AG09309 (cell line): ENCODE measurements around the gene PLD1.

ENCODE experiments used
- DNase-seq: peaks from one replicate; pipeline ENCODE4 v3.0.0-alpha.2; 2010; ENCODE audit warnings: low read depth
- H3K4me3 ChIP-seq: 2 replicates; pipeline ENCODE4 v1.5.1; 2011; ENCODE audit warnings: mild to moderate bottlenecking, low read depth, low read length, moderate library complexity; ENCODE audit not compliant: control insufficient read depth
- TF ChIP-seq, protein P1 (sequence below): IDR thresholded peaks from 2 replicates; pipeline ENCODE4 v1.5.1; 2011; ENCODE audit warnings: mild to moderate bottlenecking, low read depth, low read length, inconsistent platforms; ENCODE audit not compliant: insufficient read depth, control insufficient read depth; ENCODE audit errors: missing control alignments

The PLD1 gene

DNA sequence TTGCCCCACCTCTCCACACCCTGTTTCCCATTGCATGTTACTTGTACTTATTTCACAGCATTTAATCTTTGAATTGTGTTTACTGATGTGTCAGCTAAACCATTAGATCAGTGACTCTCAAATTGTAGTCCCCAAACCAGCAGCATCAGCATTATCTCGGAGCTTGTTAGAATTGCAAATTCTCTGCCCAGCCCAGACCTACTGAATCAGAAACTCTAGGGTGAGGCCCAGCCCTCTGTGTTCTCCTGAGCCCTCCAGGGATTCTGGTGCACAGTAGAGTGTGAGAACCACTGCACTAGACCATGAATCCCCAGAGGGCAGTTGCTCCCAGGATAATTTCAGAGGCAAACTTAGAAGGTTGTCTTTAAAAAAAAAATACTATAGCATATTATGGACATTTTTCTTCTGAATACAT is 13.0 kb downstream of the PLD1 start:
- no peak overlapping the region for H3K4me3 ChIP-seq
- TF ChIP-seq, protein P1, sequence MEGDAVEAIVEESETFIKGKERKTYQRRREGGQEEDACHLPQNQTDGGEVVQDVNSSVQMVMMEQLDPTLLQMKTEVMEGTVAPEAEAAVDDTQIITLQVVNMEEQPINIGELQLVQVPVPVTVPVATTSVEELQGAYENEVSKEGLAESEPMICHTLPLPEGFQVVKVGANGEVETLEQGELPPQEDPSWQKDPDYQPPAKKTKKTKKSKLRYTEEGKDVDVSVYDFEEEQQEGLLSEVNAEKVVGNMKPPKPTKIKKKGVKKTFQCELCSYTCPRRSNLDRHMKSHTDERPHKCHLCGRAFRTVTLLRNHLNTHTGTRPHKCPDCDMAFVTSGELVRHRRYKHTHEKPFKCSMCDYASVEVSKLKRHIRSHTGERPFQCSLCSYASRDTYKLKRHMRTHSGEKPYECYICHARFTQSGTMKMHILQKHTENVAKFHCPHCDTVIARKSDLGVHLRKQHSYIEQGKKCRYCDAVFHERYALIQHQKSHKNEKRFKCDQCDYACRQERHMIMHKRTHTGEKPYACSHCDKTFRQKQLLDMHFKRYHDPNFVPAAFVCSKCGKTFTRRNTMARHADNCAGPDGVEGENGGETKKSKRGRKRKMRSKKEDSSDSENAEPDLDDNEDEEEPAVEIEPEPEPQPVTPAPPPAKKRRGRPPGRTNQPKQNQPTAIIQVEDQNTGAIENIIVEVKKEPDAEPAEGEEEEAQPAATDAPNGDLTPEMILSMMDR = no peak
- no peak for DNase-seq

- TF ChIP-seq, protein P1 = no peak
- DNase-seq = no peak
- no peak overlapping the region for H3K4me3 ChIP-seq
These were observed 13.5 kb downstream of the PLD1 start for GRCh38 chr3:171796625-171797264.

DNA sequence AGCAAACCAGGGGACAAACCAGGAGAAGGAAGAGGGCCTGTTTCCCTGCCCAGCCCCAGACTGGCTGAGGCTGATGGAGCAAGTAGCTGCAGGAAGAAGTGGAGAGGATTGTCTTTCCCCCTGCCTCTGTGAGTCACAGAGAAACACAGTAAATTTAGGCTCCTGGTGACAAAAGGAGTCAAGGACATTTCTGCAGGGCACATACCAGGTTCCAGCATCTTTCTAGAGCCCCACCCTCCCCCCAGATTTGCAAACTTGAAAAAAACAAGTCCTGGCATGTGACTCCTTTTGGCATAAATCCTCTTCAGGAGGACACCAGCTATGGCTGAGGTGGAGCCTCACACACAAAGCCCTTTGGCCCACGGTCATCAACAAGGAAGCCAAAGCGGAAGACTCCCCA is 17.8 kb downstream of the PLD1 start:
- DNase-seq = no peak

GRCh38 chr3:171791692-171792076 is 18.6 kb downstream of the PLD1 start:
- no peak for DNase-seq
- TF ChIP-seq, protein P1 = no peak
- H3K4me3 ChIP-seq = no peak overlapping the region

More for the DNA sequence above, 17.8 kb downstream of the PLD1 start:
- TF ChIP-seq, protein P1 = no peak
- H3K4me3 ChIP-seq = no peak overlapping the region

DNA sequence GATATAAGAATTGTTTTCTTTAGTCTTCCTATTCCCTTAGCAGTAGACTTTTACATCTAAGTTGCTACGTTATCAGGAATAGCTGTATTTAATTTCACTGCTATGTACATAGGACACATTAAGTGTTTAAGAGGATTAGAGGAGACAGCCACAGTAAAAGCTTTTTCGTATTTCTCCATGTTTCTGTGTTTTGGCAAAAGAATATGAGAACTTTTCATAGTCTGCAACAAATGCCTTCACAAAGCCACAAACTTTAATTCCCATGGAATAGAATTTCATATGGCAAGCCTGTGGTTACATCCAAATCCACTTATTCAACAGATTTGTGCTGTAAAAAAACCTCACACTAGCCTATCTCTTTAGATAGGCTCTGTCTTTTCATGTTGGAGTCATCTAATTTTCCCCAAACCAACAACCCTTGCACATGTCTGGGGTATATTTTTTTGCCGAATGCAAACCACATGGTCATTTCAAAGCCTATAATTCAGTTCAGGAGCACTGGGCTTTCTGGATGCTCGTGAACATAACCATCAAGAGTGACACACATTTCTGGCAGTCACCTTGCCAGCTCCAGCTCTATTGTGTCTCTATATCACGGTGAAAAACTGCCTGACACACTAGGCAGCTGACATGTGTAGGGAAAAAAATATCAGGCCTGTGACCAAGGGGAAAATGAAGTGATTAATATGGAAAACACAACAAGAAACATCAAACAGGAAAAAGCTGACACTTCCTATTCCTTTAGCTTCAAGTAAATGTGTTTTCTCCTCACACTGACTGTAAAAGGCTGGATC is 19.2 kb downstream of the PLD1 start:
- DNase-seq = peak; percentile 75
- H3K4me3 ChIP-seq = no peak overlapping the region
- TF ChIP-seq, protein P1 = no peak

DNA sequence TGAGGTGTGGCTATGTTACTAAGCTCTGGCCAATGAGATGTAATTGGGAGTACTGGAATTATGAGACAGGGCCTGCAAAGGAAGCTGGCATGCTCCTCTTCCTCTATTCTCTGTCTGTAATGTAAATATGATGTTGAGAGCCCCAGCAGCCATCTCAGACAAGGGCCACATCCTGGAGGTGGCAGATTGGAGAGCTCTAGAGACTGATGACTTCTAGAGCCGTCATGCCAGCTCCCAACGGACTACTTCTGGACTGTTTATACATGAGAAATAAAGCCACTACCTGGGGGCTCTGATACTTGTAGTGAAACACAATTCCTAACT is 19.7 kb downstream of the PLD1 start:
- TF ChIP-seq, protein P1 = no peak
- no peak for DNase-seq
- no peak overlapping the region for H3K4me3 ChIP-seq
